ENCODE data around the gene LOXL3.

Gene LOXL3

GRCh38 chr2:74542978-74543377, 10.8 kb downstream of the LOXL3 start:
- no peak for TF ChIP-seq CTCF (IDR thresholded peaks at IDR 0.05; ENCODE audit: low read depth, low read length, missing control alignments)
- no peak for DNase-seq (ENCODE audit: extremely low read depth, low read depth)
- H3K4me3 ChIP-seq (replicated peaks; ENCODE audit: low read depth, low read length): no peak overlapping the region

- H3K4me3 ChIP-seq (replicated peaks; ENCODE audit: low read depth, low read length): no peak overlapping the region
- DNase-seq (ENCODE audit: extremely low read depth, low read depth): no peak
- TF ChIP-seq CTCF (IDR thresholded peaks at IDR 0.05; ENCODE audit: low read depth, low read length, missing control alignments): no peak
Measured at GRCh38 chr2:74540291-74540690, 13.5 kb downstream of the LOXL3 start.

- TF ChIP-seq CTCF (IDR thresholded peaks at IDR 0.05; ENCODE audit: low read depth, low read length, missing control alignments): no peak
- DNase-seq (ENCODE audit: extremely low read depth, low read depth): no peak
- H3K4me3 ChIP-seq (replicated peaks; ENCODE audit: low read depth, low read length): no peak overlapping the region
Measured at GRCh38 chr2:74538881-74539339, 14.8 kb downstream of the LOXL3 start.

GRCh38 chr2:74537140-74537539, 16.6 kb downstream of the LOXL3 start:
- TF ChIP-seq CTCF (IDR thresholded peaks at IDR 0.05; ENCODE audit: low read depth, low read length, missing control alignments): no peak
- no peak for DNase-seq (ENCODE audit: extremely low read depth, low read depth)
- no peak overlapping the region for H3K4me3 ChIP-seq (replicated peaks; ENCODE audit: low read depth, low read length)

- no peak overlapping the region for H3K4me3 ChIP-seq (replicated peaks; ENCODE audit: low read depth, low read length)
- DNase-seq (ENCODE audit: extremely low read depth, low read depth): no peak
- TF ChIP-seq CTCF (IDR thresholded peaks at IDR 0.05; ENCODE audit: low read depth, low read length, missing control alignments): no peak
Measured at GRCh38 chr2:74536166-74536950, 17.4 kb downstream of the LOXL3 start.

GRCh38 chr2:74535440-74535965, 18.2 kb downstream of the LOXL3 start:
- no peak for DNase-seq (ENCODE audit: extremely low read depth, low read depth)
- TF ChIP-seq CTCF (IDR thresholded peaks at IDR 0.05; ENCODE audit: low read depth, low read length, missing control alignments): no peak
- no peak overlapping the region for H3K4me3 ChIP-seq (replicated peaks; ENCODE audit: low read depth, low read length)

Data from HFF-Myc (cell line).